K562 (cell line): ENCODE results near the gene ITGB1BP2. TPM values are rescaled to one million over a fixed set of nuclear protein-coding genes. Genes with fewer than 3 reads are reported as not detected.

Experiments used
- ATAC-seq: fragments of 200-7000 bp; cut with Tn5 transposase; 3 replicates; pipeline ENCODE4 v1.9.1; 2020; ENCODE audit warnings: moderate library complexity
- BruUV-seq: library from RNA; stranded (reverse); fragments of 400-500 nt; replicated peaks from 2 replicates; lab custom pipeline; 2021; lab: Mats Ljungman, UMichigan
- CTCF ChIA-PET: fragments of 300-600 bp; formaldehyde crosslinking; extraction: SDS; loops from one replicate; lab custom pipeline; 2021; ENCODE audit warnings: low intra/inter-chr PET ratio; lab: Yijun Ruan, JAX
- POLR2A ChIA-PET: fragments of 300-600, 350-650 bp; sonication (Branson Sonifier 250); formaldehyde crosslinking; extraction: SDS; loops from one replicate; lab custom pipeline; 2021; ENCODE audit warnings: antibody characterized with exemption, inconsistent platforms; lab: Yijun Ruan, JAX
- DNase-seq, 4 experiments: peaks; one replicate each; pipeline versions ENCODE4 v3.0.0 to v3.0.0-alpha.2; 2011 to 2018; ENCODE audit warnings: low spot score in 3 of 4, mixed read lengths in 3 of 4; ENCODE audit errors: extremely low read depth in 1 of 4
- FAIRE-seq: peaks from 2 replicates; lab custom pipeline; 2011; peaks lifted over from hg19 to GRCh38; lab: Jason Lieb, UNC
- H2AFZ ChIP-seq: 2 replicates; pipeline ENCODE4 v1.6.0; 2011; ENCODE audit warnings: low read depth, low read length, control low read depth, inconsistent platforms
- H3K27ac ChIP-seq: fragments of 200-600 bp; 3 replicates; pipeline ENCODE4 v1.8.0; 2011; ENCODE audit warnings: low read depth, mild to moderate bottlenecking, control low read depth, inconsistent platforms, low read length, moderate library complexity, mixed read lengths; ENCODE audit errors: extremely low read depth
- H3K27me3 ChIP-seq, 2 experiments: fragments of 300-600 bp in 1 of 2; 2 replicates in 1 of 2; 3 replicates in 1 of 2; pipeline versions ENCODE4 v1.6.0 to v1.8.0; 2011; ENCODE audit warnings: inconsistent platforms in 2 of 2, low read length in 2 of 2, mild to moderate bottlenecking in 1 of 2, mixed read lengths in 1 of 2, moderate library complexity in 1 of 2; ENCODE audit not compliant: control insufficient read depth in 2 of 2, insufficient read depth in 2 of 2
- H3K36me3 ChIP-seq: fragments of 300-600 bp; 3 replicates; pipeline ENCODE4 v1.8.0; 2011; ENCODE audit warnings: mild to moderate bottlenecking, low read length, inconsistent platforms; ENCODE audit not compliant: control insufficient read depth, insufficient read depth
- H3K4me1 ChIP-seq, 2 experiments: fragments of 200-600 bp in 1 of 2; replicated peaks in 1 of 2; 2 replicates in 1 of 2; 3 replicates in 1 of 2; pipeline versions ENCODE4 v1.5.1 to v1.8.0; 2011; ENCODE audit warnings: inconsistent platforms in 2 of 2, low read length in 2 of 2, mild to moderate bottlenecking in 1 of 2, mixed read lengths in 1 of 2, moderate library complexity in 1 of 2; ENCODE audit not compliant: control insufficient read depth in 2 of 2, insufficient read depth in 2 of 2
- H3K4me2 ChIP-seq: 2 replicates; pipeline ENCODE4 v1.6.1; 2011; ENCODE audit warnings: low read length, control low read depth, inconsistent platforms, mixed read lengths; ENCODE audit not compliant: insufficient read depth
- H3K4me3 ChIP-seq: fragments of 200-600 bp; sonication (generic), shearing (Covaris generic); 2 replicates; pipeline ENCODE4 v1.5.1; 2016; ENCODE audit warnings: control low read depth, inconsistent platforms
- H3K79me2 ChIP-seq: fragments of 200-600 bp; 3 replicates; pipeline ENCODE4 v1.8.0; 2011; ENCODE audit warnings: low read length, inconsistent platforms; ENCODE audit not compliant: control insufficient read depth, insufficient read depth
- H3K9ac ChIP-seq, 2 experiments: 2 replicates each; pipeline versions ENCODE4 v1.6.0 to v1.6.1; 2011; ENCODE audit warnings: low read depth in 2 of 2, low read length in 2 of 2, control low read depth in 1 of 2, inconsistent platforms in 1 of 2, mild to moderate bottlenecking in 1 of 2, mixed read lengths in 1 of 2; ENCODE audit not compliant: insufficient read depth in 1 of 2
- H3K9me1 ChIP-seq: one replicate; pipeline ENCODE4 v1.6.0; 2011; ENCODE audit warnings: inconsistent platforms, mild to moderate bottlenecking, low read length, moderate library complexity; ENCODE audit not compliant: control insufficient read depth, insufficient read depth
- H3K9me3 ChIP-seq: replicated peaks from 2 replicates; pipeline ENCODE4 v1.5.1; 2011; ENCODE audit warnings: low read depth, low read length, inconsistent platforms; ENCODE audit not compliant: control insufficient read depth, insufficient read depth
- H4K20me1 ChIP-seq: replicated peaks from 2 replicates; pipeline ENCODE4 v1.6.1; 2011; ENCODE audit warnings: low read length, inconsistent platforms, mixed read lengths; ENCODE audit not compliant: control insufficient read depth, insufficient read depth
- CTCFL ChIP-seq: IDR thresholded peaks from 2 replicates; pipeline ENCODE4 v1.6.1; 2011; ENCODE audit warnings: borderline replicate concordance, low read depth, mild to moderate bottlenecking, moderate library complexity, low read length; ENCODE audit not compliant: insufficient read depth, poor library complexity, severe bottlenecking
- DNMT1 ChIP-seq: fragments of 450-650 bp; IDR thresholded peaks from 2 replicates; pipeline ENCODE4 v1.6.1; 2016; ENCODE audit warnings: antibody characterized with exemption, mild to moderate bottlenecking
- FOXK2 ChIP-seq, 2 experiments: fragments of 450-650 bp; IDR thresholded peaks in 1 of 2; conservative IDR thresholded peaks in 1 of 2; 2 replicates each; pipeline ENCODE4 v1.6.1; 2016; ENCODE audit warnings: low read depth in 2 of 2, mild to moderate bottlenecking in 1 of 2
- HES1 ChIP-seq: fragments of 450-650 bp; IDR thresholded peaks from 2 replicates; pipeline ENCODE4 v1.6.1; 2016; ENCODE audit warnings: low read depth, mild to moderate bottlenecking, moderate library complexity
- ID3 ChIP-seq, 2 experiments: fragments of 250-450 bp in 1 of 2; fragments of 450-650 bp in 1 of 2; sonication (Bioruptor Pico) in 1 of 2; IDR thresholded peaks; 2 replicates each; pipeline versions ENCODE4 v1.6.1 to v1.8.0; 2016 to 2021; ENCODE audit warnings: mild to moderate bottlenecking in 2 of 2, moderate library complexity in 2 of 2, missing compliant biosample characterization in 1 of 2, missing genetic modification characterization in 1 of 2
- KLF1 ChIP-seq: fragments of 450-650 bp; IDR thresholded peaks from 2 replicates; pipeline ENCODE4 v1.6.1; 2016; ENCODE audit warnings: missing genetic modification characterization, missing compliant biosample characterization
- KLF10 ChIP-seq: fragments of 250-450 bp; sonication (Bioruptor Pico); IDR thresholded peaks from 2 replicates; pipeline ENCODE4 v1.6.1; 2021; ENCODE audit warnings: matching md5 sums
- NFRKB ChIP-seq: fragments of 450-650 bp; IDR thresholded peaks from 2 replicates; pipeline ENCODE4 v1.6.1; 2016; ENCODE audit warnings: low read depth
- NUFIP1 ChIP-seq: fragments of 450-650 bp; IDR thresholded peaks from 2 replicates; pipeline ENCODE4 v1.6.1; 2018; ENCODE audit not compliant: partially characterized antibody
- PTTG1 ChIP-seq: fragments of 450-650 bp; IDR thresholded peaks from 2 replicates; pipeline ENCODE4 v1.6.1; 2016; ENCODE audit warnings: low read depth, mild to moderate bottlenecking, missing genetic modification characterization, missing compliant biosample characterization
- SMAD3 ChIP-seq: fragments of 450-650 bp; formaldehyde crosslinking; conservative IDR thresholded peaks from 2 replicates; pipeline ENCODE4 v1.4.0; 2020; ENCODE audit warnings: mild to moderate bottlenecking
- ZC3H4 ChIP-seq: sonication (generic); formaldehyde crosslinking; IDR thresholded peaks from 2 replicates; pipeline ENCODE4 v1.9.0; 2021; ENCODE audit warnings: missing genetic modification reagents, borderline replicate concordance
- ZNF143 ChIP-seq: sonication (generic); formaldehyde crosslinking; IDR thresholded peaks from 2 replicates; pipeline ENCODE4 v1.9.0; 2022; ENCODE audit warnings: mild to moderate bottlenecking, missing genetic modification reagents
- ZNF445 ChIP-seq: fragments of 250-450 bp; sonication (Bioruptor Pico); IDR thresholded peaks from 2 replicates; pipeline ENCODE4 v1.4.0; 2020; ENCODE audit warnings: low read depth, mild to moderate bottlenecking, moderate library complexity
- ZNF507 ChIP-seq: conservative IDR thresholded peaks from 2 replicates; pipeline ENCODE4 v1.6.1; 2017; ENCODE audit warnings: missing genetic modification characterization, missing compliant biosample characterization
- WGBS: fragments of 100-300 bp; shearing (Covaris generic); methylation state at CpG from one replicate; pipeline ENCODE4 v1.1.6; 2016; ENCODE audit warnings: low coverage, mixed read lengths; ENCODE audit not compliant: insufficient coverage; ENCODE audit errors: missing lambda C conversion rate; 5-methylcytosine and 5-hydroxymethylcytosine counted together
- in situ Hi-C: fragments of 300-500 bp; cut with MboI; formaldehyde crosslinking; loops from 4 replicates; pipeline ENCODE4 v1.15.0; 2018; ENCODE audit warnings: inconsistent platforms, mixed read lengths
- intact Hi-C: fragments of 100-400 bp; cut with micrococcal nuclease; formaldehyde crosslinking; loops from 2 replicates; pipeline ENCODE4 v1.14.2; 2022
- polyA plus RNA-seq, 8 experiments: library from polyadenylated mRNA; depleted of rRNA in 4 of 8; stranded (reverse) in 5 of 8; unstranded in 3 of 8; fragments of >200 nt; fragmentation: Nextera tagmentation in 2 of 8; fragmentation: Illumina TruSeq in 1 of 8; extraction: Ambion mirVana in 2 of 8; extraction: Trizol in 1 of 8; gene quantifications; 2 replicates each; pipeline versions ENCODE4 v1.2.1 to v1.2.3, GENCODE V29; 2011 to 2014; ENCODE audit warnings: inconsistent platforms in 1 of 8, missing spikeins in 1 of 8
- total RNA-seq, 7 experiments: library from RNA; depleted of rRNA in 6 of 7; stranded (reverse); fragments of >200 nt in 6 of 7; fragmentation: Illumina TruSeq in 2 of 7; extraction: Trizol in 2 of 7; gene quantifications; 2 replicates each; pipeline versions ENCODE4 v1.2.1 to v1.2.3, GENCODE V29; 2011 to 2021; ENCODE audit warnings: low replicate concordance in 1 of 7

ITGB1BP2 gene
- total and polyA plus RNA-seq, 9 of the 15 experiments (the other 6 are each of a cell fraction or from before 2014, with no cell fraction given): 1.6 to 4.0 (median 1.9) TPM

GRCh38 chrX:71282514-71283402, 18.8 kb upstream of the ITGB1BP2 start (continued):
- TF ChIP-seq DNMT1 (no peak), ZNF143 (CRISPR knock-in tag) (no peak), NFRKB (0 out of 2 replicates have a peak, but pooled peaks have one; percentile 53), FOXK2 (conservative IDR thresholded peaks at IDR 0.05 in 1 of 2, IDR thresholded peaks at IDR 0.05 in 1 of 2; ENCODE audit: low read depth in 2 of 2) (peak; percentile 22 to 24; a peak in 1 of 4 replicates), KLF1 (tag) (no peak), KLF10 (CRISPR knock-in tag) (no peak), PTTG1 (tag) (no peak)

GRCh38 chrX:71283403-71284143, 18.0 kb upstream of the ITGB1BP2 start, which contains the start of gene NONO:
Gene NONO, plus strand, starts transcription at chrX:71283635. Its CDS starts 7,003 bp downstream, at chrX:71290638.
- Histone ChIP-seq H3K79me2 (peaks cover 52% of the 10 kb centered on the region), H3K36me3 (peaks cover 31% of the 10 kb centered on the region), H3K4me2 (peak within 1 kb of the TSS; percentile 85), H3K9me3 (no peaks in the 10 kb centered on the region; the same call in 1 of the 2 replicates), H3K4me1 (peaks cover 3 to 7% of the 10 kb centered on the region in 2 experiments; a peak in 4 of 5 replicates), H2AFZ (peak within 1 kb of the TSS; percentile 98), H3K9me1 (no peaks in the 10 kb centered on the region), H3K27me3 (no peaks in the 10 kb centered on the region), H3K4me3 (peak within 1 kb of the TSS; percentile 80), H3K9ac (peak within 1 kb of the TSS; percentile 99 to 100), H4K20me1 (peaks cover 19% of the 10 kb centered on the region; the same call in 1 of the 2 replicates), H3K27ac (peak within 1 kb of the TSS; percentile 98)
- WGBS: under 1% methylated on average over 31 of the region's 57 CpGs
- in situ Hi-C loops: no loop called here
- POLR2A ChIA-PET: interaction anchor here (0.6 to 1.7 kb wide), 11 partner anchors 10 to 165 kb away, joined by 3 to 12 read pairs (median 4); partner anchors contain the start of genes GJB1, MED12 and TAF1
- CTCF ChIA-PET: no interaction called here
- BruUV-seq: TSS peak; percentile 73
- intact Hi-C loops: loop anchor here (1.0 to 5.0 kb wide), 3 partner anchors 29 to 84 kb away; partner anchors contain the start of genes TAF1 and ZMYM3
- FAIRE-seq (peak; percentile 99), DNase-seq (peak; percentile 93 to 99 (median 96)), ATAC-seq (peak; percentile 93)
- TF ChIP-seq SMAD3 (CRISPR knock-in tag): no peak
- no peak for TF ChIP-seq ZC3H4 (CRISPR knock-in tag)
- no peak for TF ChIP-seq NUFIP1
- no peak for TF ChIP-seq ZNF445 (CRISPR knock-in tag)
- no peak for TF ChIP-seq ID3 (CRISPR knock-in tag; IDR thresholded peaks at IDR 0.05)
- TF ChIP-seq ID3 (tag; IDR thresholded peaks at IDR 0.05): 0 out of 2 replicates have a peak, but pooled peaks have one; percentile 15
- no peak for TF ChIP-seq HES1
- TF ChIP-seq CTCFL: no peak
- no peak for TF ChIP-seq ZNF507
